ENCODE data around the gene HNRNPA3. TPM values are rescaled to one million over a fixed set of nuclear protein-coding genes. Genes with fewer than 3 reads are reported as not detected.

Gene HNRNPA3
- total and polyA plus RNA-seq, 2 of the 13 experiments (the other 11 are each of a cell fraction or from before 2014, with no cell fraction given), result 73.3 to 97.7 TPM

DNA sequence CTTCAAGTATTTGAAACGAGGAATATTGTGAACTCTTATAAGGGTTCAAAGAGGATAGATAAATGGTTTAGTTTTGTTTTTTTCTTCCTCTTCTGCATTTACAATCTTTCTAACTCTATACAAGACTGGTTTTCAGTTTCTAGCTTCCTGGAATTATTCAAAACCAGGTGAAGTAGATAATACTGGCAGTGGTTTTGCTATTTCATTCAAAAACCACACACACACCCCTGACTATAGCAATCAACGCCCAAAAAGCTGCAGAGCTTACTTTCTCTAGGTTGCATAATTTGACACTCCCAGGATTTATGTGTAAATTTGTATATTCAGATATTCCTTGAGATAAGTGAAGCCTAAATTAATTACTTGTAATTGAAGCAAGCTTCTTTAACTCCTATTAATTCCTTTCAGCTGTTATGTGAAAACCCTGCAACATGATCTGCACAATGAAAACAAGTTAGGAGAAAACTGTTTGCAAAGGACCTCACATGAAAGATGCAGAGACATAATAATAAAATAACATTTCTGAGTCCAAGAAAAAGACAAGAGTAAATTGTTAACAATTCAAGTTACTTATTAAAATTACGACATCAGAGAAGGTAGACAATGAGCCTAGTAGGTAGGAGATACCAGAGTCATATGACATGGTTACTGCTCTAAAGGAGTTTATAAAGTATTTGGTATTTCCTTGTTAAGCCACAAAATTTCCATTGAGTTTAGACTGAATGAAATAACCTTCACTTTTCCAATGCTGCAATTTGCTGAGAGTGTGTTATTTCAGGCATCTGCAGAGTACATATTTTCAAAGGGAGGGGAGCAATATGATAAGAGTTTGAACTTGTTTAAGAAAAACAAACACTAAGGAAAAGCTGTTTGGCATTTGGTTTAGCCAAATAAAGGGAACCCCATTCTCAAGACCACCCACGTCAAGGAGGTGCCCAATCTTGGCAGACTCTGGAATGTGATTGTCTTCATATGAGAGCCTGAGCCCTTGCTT is 53.5 kb downstream of the HNRNPA3 start (continued):
- TF ChIP-seq, protein P1, sequence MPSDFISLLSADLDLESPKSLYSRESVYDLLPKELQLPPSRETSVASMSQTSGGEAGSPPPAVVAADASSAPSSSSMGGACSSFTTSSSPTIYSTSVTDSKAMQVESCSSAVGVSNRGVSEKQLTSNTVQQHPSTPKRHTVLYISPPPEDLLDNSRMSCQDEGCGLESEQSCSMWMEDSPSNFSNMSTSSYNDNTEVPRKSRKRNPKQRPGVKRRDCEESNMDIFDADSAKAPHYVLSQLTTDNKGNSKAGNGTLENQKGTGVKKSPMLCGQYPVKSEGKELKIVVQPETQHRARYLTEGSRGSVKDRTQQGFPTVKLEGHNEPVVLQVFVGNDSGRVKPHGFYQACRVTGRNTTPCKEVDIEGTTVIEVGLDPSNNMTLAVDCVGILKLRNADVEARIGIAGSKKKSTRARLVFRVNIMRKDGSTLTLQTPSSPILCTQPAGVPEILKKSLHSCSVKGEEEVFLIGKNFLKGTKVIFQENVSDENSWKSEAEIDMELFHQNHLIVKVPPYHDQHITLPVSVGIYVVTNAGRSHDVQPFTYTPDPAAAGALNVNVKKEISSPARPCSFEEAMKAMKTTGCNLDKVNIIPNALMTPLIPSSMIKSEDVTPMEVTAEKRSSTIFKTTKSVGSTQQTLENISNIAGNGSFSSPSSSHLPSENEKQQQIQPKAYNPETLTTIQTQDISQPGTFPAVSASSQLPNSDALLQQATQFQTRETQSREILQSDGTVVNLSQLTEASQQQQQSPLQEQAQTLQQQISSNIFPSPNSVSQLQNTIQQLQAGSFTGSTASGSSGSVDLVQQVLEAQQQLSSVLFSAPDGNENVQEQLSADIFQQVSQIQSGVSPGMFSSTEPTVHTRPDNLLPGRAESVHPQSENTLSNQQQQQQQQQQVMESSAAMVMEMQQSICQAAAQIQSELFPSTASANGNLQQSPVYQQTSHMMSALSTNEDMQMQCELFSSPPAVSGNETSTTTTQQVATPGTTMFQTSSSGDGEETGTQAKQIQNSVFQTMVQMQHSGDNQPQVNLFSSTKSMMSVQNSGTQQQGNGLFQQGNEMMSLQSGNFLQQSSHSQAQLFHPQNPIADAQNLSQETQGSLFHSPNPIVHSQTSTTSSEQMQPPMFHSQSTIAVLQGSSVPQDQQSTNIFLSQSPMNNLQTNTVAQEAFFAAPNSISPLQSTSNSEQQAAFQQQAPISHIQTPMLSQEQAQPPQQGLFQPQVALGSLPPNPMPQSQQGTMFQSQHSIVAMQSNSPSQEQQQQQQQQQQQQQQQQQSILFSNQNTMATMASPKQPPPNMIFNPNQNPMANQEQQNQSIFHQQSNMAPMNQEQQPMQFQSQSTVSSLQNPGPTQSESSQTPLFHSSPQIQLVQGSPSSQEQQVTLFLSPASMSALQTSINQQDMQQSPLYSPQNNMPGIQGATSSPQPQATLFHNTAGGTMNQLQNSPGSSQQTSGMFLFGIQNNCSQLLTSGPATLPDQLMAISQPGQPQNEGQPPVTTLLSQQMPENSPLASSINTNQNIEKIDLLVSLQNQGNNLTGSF (CRISPR knock-in tag; IDR thresholded peaks at IDR 0.05), result no peak
- TF ChIP-seq KAT7 (CRISPR knock-in tag; IDR thresholded peaks at IDR 0.05; ENCODE audit: borderline replicate concordance) (no peak), ZNF350 (CRISPR knock-in tag; IDR thresholded peaks at IDR 0.05; ENCODE audit: borderline replicate concordance, low read depth) (no peak), KDM2A (CRISPR knock-in tag; IDR thresholded peaks at IDR 0.05; ENCODE audit: borderline replicate concordance, low read depth) (no peak), ZNF777 (CRISPR knock-in tag; IDR thresholded peaks at IDR 0.05) (no peak), IRF9 (CRISPR knock-in tag; IDR thresholded peaks at IDR 0.05; ENCODE audit: borderline replicate concordance) (no peak), ZNF136 (CRISPR knock-in tag; IDR thresholded peaks at IDR 0.05; ENCODE audit: low read depth) (no peak), POLR2A (IDR thresholded peaks at IDR 0.05; ENCODE audit: insufficient read depth in 1 of 2, low read depth in 2 of 2, low read length in 2 of 2) (no peak), ATF2 (CRISPR knock-in tag; IDR thresholded peaks at IDR 0.05) (peak; percentile 47; the same call in 1 of the 2 replicates), ZSCAN5A (CRISPR knock-in tag; IDR thresholded peaks at IDR 0.05; ENCODE audit: borderline replicate concordance) (no peak)
- TF ChIP-seq, protein P2, sequence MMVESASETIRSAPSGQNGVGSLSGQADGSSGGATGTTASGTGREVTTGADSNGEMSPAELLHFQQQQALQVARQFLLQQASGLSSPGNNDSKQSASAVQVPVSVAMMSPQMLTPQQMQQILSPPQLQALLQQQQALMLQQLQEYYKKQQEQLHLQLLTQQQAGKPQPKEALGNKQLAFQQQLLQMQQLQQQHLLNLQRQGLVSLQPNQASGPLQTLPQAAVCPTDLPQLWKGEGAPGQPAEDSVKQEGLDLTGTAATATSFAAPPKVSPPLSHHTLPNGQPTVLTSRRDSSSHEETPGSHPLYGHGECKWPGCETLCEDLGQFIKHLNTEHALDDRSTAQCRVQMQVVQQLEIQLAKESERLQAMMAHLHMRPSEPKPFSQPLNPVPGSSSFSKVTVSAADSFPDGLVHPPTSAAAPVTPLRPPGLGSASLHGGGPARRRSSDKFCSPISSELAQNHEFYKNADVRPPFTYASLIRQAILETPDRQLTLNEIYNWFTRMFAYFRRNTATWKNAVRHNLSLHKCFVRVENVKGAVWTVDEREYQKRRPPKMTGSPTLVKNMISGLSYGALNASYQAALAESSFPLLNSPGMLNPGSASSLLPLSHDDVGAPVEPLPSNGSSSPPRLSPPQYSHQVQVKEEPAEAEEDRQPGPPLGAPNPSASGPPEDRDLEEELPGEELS (CRISPR knock-in tag; IDR thresholded peaks at IDR 0.05), result peak; percentile 84
- TF ChIP-seq, protein P3, sequence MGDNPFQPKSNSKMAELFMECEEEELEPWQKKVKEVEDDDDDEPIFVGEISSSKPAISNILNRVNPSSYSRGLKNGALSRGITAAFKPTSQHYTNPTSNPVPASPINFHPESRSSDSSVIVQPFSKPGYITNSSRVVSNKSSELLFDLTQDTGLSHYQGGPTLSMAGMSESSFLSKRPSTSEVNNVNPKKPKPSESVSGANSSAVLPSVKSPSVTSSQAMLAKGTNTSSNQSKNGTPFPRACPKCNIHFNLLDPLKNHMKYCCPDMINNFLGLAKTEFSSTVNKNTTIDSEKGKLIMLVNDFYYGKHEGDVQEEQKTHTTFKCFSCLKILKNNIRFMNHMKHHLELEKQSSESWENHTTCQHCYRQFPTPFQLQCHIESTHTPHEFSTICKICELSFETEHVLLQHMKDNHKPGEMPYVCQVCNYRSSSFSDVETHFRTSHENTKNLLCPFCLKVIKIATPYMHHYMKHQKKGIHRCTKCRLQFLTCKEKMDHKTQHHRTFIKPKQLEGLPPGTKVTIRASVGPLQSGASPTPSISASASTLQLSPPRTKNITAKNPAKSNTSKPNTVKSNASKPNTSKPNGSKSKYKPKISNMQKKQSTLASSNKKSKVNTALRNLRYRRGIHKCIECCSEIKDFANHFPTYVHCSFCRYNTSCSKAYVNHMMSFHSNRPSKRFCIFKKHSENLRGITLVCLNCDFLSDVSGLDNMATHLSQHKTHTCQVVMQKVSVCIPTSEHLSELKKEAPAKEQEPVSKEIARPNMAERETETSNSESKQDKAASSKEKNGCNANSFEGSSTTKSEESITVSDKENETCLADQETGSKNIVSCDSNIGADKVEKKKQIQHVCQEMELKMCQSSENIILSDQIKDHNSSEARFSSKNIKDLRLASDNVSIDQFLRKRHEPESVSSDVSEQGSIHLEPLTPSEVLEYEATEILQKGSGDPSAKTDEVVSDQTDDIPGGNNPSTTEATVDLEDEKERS (CRISPR knock-in tag; IDR thresholded peaks at IDR 0.05), result no peak

Measured in HepG2 (cell line).